ENCODE measurements around the gene COL11A1. TPM values are rescaled to one million over a fixed set of nuclear protein-coding genes. Genes with fewer than 3 reads are reported as not detected.

COL11A1 gene
- total RNA-seq, result 44.3 and 156 TPM in 2 replicates

DNA sequence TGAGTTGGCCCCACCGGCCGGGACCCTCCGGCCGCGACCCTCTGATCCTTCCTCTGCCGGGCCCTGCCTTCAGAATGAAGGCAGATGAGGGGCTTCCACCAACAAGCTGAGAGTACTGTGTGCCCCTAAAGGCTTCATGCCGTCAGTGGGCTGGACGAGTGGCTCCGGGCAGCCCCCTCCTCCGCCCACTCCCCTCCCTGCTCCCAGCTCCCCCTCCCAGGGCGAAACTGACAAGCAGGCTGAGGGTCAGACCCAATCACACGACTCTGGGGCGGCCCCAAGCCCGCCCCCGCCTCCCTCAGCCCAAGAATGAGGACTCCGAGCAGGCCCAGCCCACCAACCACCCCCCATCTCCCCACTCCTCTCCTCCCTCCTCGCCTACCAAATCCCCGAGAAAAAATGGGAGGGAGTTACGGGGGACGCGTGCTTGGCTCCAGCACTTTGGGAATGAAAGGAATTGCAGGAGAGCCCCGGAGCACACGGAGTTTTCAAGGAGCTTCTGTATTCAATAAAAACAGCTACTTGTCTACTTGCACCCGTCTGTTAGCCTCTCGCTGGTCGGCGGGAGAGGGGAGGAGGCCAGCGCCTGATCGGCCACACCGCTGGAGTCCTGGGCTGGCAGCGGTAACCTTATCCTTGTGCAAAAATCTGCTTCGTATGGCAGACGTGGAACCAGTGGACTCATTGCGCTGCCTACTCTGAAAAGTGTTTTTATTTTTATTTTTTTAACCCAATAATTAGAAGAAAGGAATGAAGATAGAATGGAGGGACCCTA lies at the start of gene COL11A1:
Gene COL11A1 (minus strand): TSS at position 147 of the 775 bp plus-strand sequence. CDS start 344 bp downstream, outside the sequence.

